ENCODE data around the gene ZBTB3. TPM values are rescaled to one million over a fixed set of nuclear protein-coding genes. Genes with fewer than 3 reads are reported as not detected.

ZBTB3 gene
- total and polyA plus RNA-seq, 9 of the 15 experiments (the other 6 are each of a cell fraction or from before 2014, with no cell fraction given), result 1.9 to 10.0 (median 4.9) TPM

DNA sequence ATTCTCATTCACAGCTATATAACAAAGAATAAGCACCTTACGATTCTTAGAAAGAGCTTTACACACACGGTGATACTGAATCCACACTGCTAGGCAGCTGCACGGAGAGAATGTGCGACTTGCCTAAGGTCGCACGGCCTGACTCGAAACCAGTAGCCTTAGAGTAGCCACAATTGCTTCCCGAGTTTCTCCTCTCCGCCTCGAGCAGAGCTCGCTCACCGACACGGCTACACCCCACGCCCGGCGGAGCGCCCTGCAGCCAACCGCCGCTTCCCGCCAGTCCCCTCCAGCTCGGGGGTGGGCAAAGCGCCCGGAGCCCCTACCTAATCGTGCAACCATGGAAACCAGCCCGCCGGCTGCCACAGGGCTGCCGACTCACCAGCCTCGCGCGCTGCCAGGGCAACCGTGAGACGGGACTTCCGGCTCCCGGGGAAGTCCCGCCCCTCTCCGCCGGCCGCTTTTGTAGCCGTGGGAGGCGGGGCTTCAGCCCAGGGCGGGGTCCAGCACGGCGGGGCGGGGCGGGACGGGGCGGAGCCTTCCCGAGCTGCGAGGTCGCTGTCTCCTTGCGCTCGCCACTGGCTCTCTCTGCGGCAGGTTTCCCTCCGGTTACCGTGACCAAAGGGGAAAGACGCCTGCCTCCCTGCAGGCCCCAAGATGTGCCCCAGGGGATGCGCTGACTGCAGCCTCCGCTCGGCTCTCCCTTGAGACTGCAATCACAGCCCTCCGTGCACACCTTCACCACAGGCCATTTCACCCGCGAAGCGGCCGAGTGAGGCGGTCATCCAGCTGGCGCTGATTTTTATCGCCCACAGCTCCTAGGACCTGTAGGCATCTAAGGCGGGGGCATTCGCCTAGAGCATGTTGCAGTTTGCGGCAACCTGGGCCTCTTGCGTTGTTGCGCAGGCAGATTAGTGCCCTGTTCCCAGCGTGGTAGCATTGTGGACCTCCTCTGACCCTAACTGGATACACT is 47.8 kb downstream of the ZBTB3 start (continued):
- TF ChIP-seq ZNF165 (CRISPR knock-in tag; IDR thresholded peaks at IDR 0.05; ENCODE audit: borderline replicate concordance) (0 out of 2 replicates have a peak, but pooled peaks have one; percentile 55), L3MBTL2 (IDR thresholded peaks at IDR 0.05) (peak; percentile 69), ZNF586 (CRISPR knock-in tag; conservative IDR thresholded peaks at IDR 0.05) (0 out of 2 replicates have a peak, but pooled peaks have one; percentile 28), TOE1 (IDR thresholded peaks at IDR 0.05; ENCODE audit: borderline replicate concordance) (no peak), TOE1 (CRISPR knock-in tag; IDR thresholded peaks at IDR 0.05; ENCODE audit: borderline replicate concordance, low read depth) (peak; percentile 65; the same call in 1 of the 2 replicates), ZNF778 (CRISPR knock-in tag; IDR thresholded peaks at IDR 0.05) (no peak), KLF13 (tag; IDR thresholded peaks at IDR 0.05; ENCODE audit: borderline replicate concordance, low read depth) (0 out of 2 replicates have a peak, but pooled peaks have one; percentile 17), ZNF282 (CRISPR knock-in tag; IDR thresholded peaks at IDR 0.05) (no peak), RB1 (IDR thresholded peaks at IDR 0.05; ENCODE audit: low read depth) (peak; percentile 65; the same call in 1 of the 2 replicates), ZNF780A (CRISPR knock-in tag; IDR thresholded peaks at IDR 0.05) (0 out of 2 replicates have a peak, but pooled peaks have one; percentile 23), ZNF175 (CRISPR knock-in tag; IDR thresholded peaks at IDR 0.05; ENCODE audit: low read depth) (no peak), RHOXF2B (CRISPR knock-in tag; conservative IDR thresholded peaks at IDR 0.05) (no peak), ZNF316 (IDR thresholded peaks at IDR 0.05) (no peak), SP2 (IDR thresholded peaks at IDR 0.05; ENCODE audit: extremely low read depth, low read depth, low read length, poor library complexity, severe bottlenecking) (peak; percentile 36), TAF7 (tag; IDR thresholded peaks at IDR 0.05) (no peak), HBP1 (CRISPR knock-in tag; IDR thresholded peaks at IDR 0.05) (peak; percentile 29; the same call in 1 of the 2 replicates), SIN3B (IDR thresholded peaks at IDR 0.05; ENCODE audit: low read depth) (peak; percentile 59; the same call in 1 of the 2 replicates), ERF (CRISPR knock-in tag; IDR thresholded peaks at IDR 0.05) (peak; percentile 71; the same call in 1 of the 2 replicates), HDAC8 (tag; IDR thresholded peaks at IDR 0.05) (0 out of 2 replicates have a peak, but pooled peaks have one; percentile 32), ATF7 (IDR thresholded peaks at IDR 0.05) (0 out of 2 replicates have a peak, but pooled peaks have one; percentile 8), CEBPG (CRISPR knock-in tag; IDR thresholded peaks at IDR 0.05) (peak; percentile 57), CEBPG (tag; conservative IDR thresholded peaks at IDR 0.05 in 1 of 2, IDR thresholded peaks at IDR 0.05 in 1 of 2) (no peak), OTX1 (CRISPR knock-in tag; IDR thresholded peaks at IDR 0.05) (no peak)
- TF ChIP-seq, protein P1, sequence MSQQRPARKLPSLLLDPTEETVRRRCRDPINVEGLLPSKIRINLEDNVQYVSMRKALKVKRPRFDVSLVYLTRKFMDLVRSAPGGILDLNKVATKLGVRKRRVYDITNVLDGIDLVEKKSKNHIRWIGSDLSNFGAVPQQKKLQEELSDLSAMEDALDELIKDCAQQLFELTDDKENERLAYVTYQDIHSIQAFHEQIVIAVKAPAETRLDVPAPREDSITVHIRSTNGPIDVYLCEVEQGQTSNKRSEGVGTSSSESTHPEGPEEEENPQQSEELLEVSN (IDR thresholded peaks at IDR 0.05; ENCODE audit: borderline replicate concordance in 1 of 2, extremely low read depth in 1 of 2, insufficient read depth in 1 of 2, insufficient read length in 1 of 2, low read depth in 1 of 2, low read length in 1 of 2, poor library complexity in 1 of 2, severe bottlenecking in 1 of 2), result peak; percentile 26 to 43
- TF ChIP-seq, protein P2, sequence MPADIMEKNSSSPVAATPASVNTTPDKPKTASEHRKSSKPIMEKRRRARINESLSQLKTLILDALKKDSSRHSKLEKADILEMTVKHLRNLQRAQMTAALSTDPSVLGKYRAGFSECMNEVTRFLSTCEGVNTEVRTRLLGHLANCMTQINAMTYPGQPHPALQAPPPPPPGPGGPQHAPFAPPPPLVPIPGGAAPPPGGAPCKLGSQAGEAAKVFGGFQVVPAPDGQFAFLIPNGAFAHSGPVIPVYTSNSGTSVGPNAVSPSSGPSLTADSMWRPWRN (IDR thresholded peaks at IDR 0.05; ENCODE audit: low read depth), result no peak

Measured in K562 (cell line).